HG02970 (cell line): ENCODE results near the gene TOM1L2.

Experiments
- ATAC-seq: cut with Tn5 transposase; IDR thresholded peaks from one replicate; pipeline ENCODE4 v1.9.1; 2021; ENCODE audit warnings: mild to moderate bottlenecking, moderate library complexity, moderate number of reproducible peaks; ENCODE audit not compliant: unreplicated experiment, low FRiP score

The TOM1L2 gene

DNA sequence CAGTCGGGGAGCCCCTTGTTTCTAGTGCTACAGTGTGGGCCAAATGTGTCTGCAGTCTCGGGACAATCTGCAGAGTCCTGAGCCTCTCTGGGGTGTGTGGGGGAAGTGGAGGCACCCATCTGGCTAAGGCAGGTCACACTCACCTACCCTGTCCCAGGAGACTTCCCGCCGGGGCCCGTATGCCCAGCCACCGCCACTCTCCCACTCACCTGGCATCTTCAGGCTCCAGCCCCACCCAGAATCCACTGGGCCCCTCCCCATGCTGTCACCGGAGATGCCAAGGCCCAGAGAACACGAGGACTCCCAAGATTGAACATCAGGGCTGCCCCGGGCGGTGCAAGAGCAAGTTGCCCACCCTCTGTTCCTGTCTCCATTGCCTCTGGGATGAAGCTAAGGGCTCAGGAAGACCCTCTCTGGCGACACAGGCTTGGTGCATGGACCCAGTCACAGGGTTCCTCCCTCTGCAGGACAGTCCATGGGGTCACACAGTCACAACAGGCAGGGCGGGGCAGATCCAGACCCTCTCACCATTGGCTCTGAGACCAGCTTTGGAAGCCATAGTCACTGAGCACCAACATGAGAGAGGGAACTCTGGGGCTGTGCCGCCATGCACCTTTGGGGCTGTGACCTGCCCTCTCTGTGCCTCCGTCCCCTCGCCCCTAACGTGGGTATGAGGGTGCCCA lies 173.5 kb downstream of the TOM1L2 start:
- no peak for ATAC-seq

DNA sequence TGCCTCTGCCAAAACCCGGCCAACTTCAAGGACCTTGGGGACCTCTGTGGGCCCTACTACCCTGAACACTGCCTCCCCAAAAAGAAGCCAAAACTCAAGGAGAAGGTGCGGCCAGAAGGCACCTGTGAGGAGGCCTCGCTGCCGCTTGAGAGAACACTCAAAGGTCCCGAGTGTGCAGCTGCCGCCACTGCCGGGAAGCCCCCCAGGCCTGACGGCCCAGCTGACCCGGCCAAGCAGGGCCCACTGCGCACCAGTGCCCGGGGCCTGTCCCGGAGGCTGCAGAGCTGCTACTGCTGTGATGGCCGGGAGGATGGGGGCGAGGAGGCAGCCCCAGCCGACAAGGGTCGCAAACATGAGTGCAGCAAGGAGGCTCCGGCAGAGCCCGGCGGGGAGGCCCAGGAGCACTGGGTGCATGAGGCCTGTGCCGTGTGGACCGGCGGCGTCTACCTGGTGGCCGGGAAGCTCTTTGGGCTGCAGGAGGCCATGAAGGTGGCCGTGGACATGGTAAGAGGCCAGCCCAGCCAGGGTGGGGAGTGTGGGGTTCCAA lies 174.1 kb downstream of the TOM1L2 start:
- no peak for ATAC-seq

DNA sequence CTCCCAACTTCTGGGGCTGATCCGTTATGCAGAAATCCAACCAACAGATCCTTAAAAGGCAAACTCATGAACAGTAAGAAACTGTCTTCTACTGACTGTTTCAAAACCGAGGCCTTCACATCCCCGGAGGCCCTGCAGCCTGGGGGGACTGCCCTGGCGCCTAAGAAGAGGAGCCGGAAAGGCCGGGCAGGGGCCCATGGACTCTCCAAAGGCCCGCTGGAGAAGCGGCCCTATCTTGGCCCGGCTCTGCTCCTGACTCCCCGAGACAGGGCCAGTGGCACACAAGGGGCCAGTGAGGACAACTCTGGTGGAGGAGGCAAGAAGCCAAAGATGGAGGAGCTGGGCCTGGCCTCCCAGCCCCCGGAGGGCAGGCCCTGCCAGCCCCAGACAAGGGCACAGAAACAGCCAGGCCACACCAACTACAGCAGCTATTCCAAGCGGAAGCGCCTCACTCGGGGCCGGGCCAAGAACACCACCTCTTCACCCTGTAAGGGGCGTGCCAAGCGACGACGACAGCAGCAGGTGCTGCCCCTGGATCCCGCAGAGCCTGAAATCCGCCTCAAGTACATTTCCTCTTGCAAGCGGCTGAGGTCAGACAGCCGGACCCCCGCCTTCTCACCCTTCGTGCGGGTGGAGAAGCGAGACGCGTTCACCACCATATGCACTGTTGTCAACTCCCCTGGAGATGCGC lies 174.9 kb downstream of the TOM1L2 start:
- no peak for ATAC-seq

DNA sequence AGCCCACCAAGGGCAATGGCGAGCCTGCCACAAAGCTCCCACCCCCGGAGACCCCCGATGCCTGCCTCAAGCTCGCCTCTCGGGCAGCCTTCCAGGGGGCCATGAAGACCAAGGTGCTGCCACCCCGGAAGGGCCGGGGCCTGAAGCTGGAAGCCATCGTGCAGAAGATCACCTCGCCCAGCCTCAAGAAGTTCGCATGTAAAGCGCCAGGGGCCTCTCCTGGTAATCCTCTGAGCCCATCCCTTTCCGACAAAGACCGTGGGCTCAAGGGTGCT lies 175.5 kb downstream of the TOM1L2 start:
- ATAC-seq: no peak

DNA sequence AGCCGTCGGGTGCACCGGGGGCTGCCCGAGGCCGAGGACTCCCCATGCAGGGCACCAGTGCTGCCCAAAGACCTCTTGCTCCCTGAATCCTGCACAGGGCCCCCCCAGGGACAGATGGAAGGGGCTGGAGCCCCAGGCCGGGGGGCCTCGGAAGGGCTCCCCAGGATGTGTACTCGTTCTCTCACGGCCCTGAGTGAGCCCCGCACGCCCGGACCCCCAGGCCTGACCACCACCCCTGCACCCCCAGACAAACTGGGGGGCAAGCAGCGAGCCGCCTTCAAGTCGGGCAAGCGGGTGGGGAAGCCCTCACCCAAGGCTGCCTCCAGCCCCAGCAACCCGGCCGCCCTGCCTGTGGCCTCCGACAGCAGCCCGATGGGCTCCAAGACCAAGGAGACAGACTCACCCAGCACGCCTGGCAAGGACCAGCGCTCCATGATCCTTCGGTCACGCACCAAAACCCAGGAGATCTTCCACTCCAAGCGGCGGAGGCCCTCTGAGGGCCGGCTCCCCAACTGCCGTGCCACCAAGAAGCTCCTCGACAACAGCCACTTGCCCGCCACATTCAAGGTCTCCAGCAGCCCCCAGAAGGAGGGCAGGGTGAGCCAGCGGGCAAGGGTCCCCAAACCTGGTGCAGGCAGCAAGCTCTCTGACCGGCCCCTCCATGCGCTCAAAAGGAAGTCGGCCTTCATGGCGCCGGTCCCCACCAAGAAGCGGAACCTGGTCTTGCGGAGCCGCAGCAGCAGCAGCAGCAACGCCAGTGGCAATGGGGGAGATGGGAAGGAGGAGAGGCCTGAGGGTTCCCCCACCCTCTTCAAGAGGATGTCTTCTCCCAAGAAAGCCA lies 176.0 kb downstream of the TOM1L2 start:
- ATAC-seq: no peak

DNA sequence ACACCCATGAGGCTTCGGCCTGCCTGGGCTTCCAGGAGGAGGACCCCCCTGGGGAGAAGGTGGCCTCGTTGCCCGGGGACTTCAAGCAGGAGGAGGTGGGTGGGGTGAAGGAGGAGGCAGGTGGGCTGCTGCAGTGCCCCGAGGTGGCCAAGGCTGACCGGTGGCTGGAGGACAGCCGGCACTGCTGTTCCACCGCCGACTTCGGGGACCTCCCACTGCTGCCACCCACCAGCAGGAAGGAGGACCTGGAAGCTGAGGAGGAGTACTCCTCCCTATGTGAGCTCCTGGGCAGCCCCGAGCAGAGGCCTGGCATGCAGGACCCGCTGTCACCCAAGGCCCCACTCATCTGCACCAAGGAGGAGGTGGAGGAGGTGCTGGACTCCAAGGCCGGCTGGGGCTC lies 176.9 kb downstream of the TOM1L2 start:
- no peak for ATAC-seq

DNA sequence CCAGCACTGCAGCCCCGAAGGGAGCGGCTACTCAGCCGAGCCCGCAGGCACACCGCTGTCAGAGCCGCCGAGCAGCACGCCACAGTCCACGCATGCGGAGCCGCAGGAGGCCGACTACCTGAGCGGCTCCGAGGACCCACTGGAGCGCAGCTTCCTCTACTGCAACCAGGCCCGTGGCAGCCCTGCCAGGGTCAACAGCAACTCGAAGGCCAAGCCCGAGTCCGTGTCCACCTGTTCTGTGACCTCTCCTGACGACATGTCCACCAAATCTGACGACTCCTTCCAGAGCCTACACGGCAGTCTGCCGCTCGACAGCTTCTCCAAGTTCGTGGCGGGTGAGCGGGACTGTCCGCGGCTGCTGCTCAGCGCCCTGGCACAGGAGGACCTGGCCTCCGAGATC lies 177.8 kb downstream of the TOM1L2 start:
- ATAC-seq: no peak
